HCT116 (cell line): ENCODE results near the gene WASF2. TPM values are rescaled to one million over a fixed set of nuclear protein-coding genes. Genes with fewer than 3 reads are reported as not detected.

Source experiments
- ATAC-seq: fragments of 200-7000 bp; cut with Tn5 transposase; 2 replicates; pipeline ENCODE4 v1.9.1; 2020; ENCODE audit warnings: mild to moderate bottlenecking, moderate library complexity
- BruUV-seq: library from RNA; stranded (reverse); fragments of 400-500 nt; replicated peaks from 2 replicates; lab custom pipeline; 2021; lab: Mats Ljungman, UMichigan
- CTCF ChIA-PET: fragments of 300-600 bp; sonication (Branson Sonifier 250); formaldehyde crosslinking; loops from one replicate; lab custom pipeline; 2021; ENCODE audit warnings: antibody characterized with exemption; lab: Charles Lee
- POLR2A ChIA-PET: fragments of 300-600, 350-600 bp; sonication (Branson Sonifier 250); formaldehyde crosslinking; loops from one replicate; lab custom pipeline; 2021; ENCODE audit warnings: antibody characterized with exemption; lab: Charles Lee
- RAD21 ChIA-PET, 2 experiments: fragments of 300-600 bp; sonication (Branson Sonifier 250); formaldehyde crosslinking; loops; one replicate each; lab custom pipeline; 2023; ENCODE audit warnings: low total read pairs in 2 of 2; ENCODE audit not compliant: uncharacterized antibody in 2 of 2, unreplicated experiment in 2 of 2, low non-redundant PET in 1 of 2; lab: Charles Lee
- DNase-seq: peaks from one replicate; pipeline ENCODE4 v3.0.0-alpha.2; 2010; ENCODE audit warnings: low read depth, low spot score
- H2AFZ ChIP-seq: fragments of 200-600 bp; shearing (Covaris generic), sonication (generic); 2 replicates; pipeline ENCODE4 v1.6.1; 2017; ENCODE audit warnings: low read depth, mixed run types, mixed read lengths, antibody characterized with exemption, low read length; ENCODE audit not compliant: poor library complexity, severe bottlenecking
- H3K27ac ChIP-seq: 2 replicates; pipeline ENCODE4 v1.5.1; 2012; ENCODE audit warnings: low read depth, low read length
- H3K27me3 ChIP-seq: fragments of 200-600 bp; sonication (generic); 2 replicates; pipeline ENCODE4 v1.6.1; 2016; ENCODE audit warnings: mixed run types, low read length, mixed read lengths; ENCODE audit not compliant: insufficient read depth
- H3K36me3 ChIP-seq, 2 experiments: fragments of 200-500 bp in 1 of 2; fragments of 200-600 bp in 1 of 2; sonication (Bioruptor generic) in 1 of 2; sonication (generic) in 1 of 2; 2 replicates each; pipeline versions ENCODE4 v1.5.1 to v1.6.1; 2014 to 2016; ENCODE audit warnings: low read length in 2 of 2, inconsistent platforms in 1 of 2, mixed read lengths in 1 of 2, mixed run types in 1 of 2; ENCODE audit not compliant: insufficient read depth in 2 of 2, control insufficient read depth in 1 of 2
- H3K4me1 ChIP-seq, 2 experiments: fragments of 200-600 bp in 1 of 2; sonication (generic) in 1 of 2; 2 replicates each; pipeline versions ENCODE4 v1.5.1 to v1.6.1; 2012 to 2017; ENCODE audit warnings: low read length in 2 of 2, inconsistent platforms in 1 of 2, mild to moderate bottlenecking in 1 of 2, mixed read lengths in 1 of 2, mixed run types in 1 of 2, moderate library complexity in 1 of 2; ENCODE audit not compliant: insufficient read depth in 2 of 2, control insufficient read depth in 1 of 2
- H3K4me2 ChIP-seq: fragments of 200-600 bp; sonication (generic); 2 replicates; pipeline ENCODE4 v1.6.1; 2017; ENCODE audit warnings: mixed run types, low read length, mixed read lengths
- H3K4me3 ChIP-seq, 2 experiments: fragments of 200-600 bp in 1 of 2; sonication (generic) in 1 of 2; replicated peaks in 1 of 2; 2 replicates each; pipeline ENCODE4 v1.5.1; 2011 to 2016; ENCODE audit warnings: low read length in 2 of 2, control low read depth in 1 of 2, low read depth in 1 of 2, mild to moderate bottlenecking in 1 of 2, mixed read lengths in 1 of 2, mixed run types in 1 of 2
- H3K79me2 ChIP-seq: fragments of 200-600 bp; sonication (generic); 2 replicates; pipeline ENCODE4 v1.6.1; 2017; ENCODE audit warnings: mild to moderate bottlenecking, mixed run types, low read length, moderate library complexity, mixed read lengths; ENCODE audit not compliant: insufficient read depth
- H3K9ac ChIP-seq: fragments of 200-600 bp; sonication (generic); 2 replicates; pipeline ENCODE4 v1.6.1; 2016; ENCODE audit warnings: low read length, mixed read lengths
- H3K9me2 ChIP-seq: fragments of 200-600 bp; sonication (generic), shearing (Covaris generic); 2 replicates; pipeline ENCODE4 v1.6.1; 2017; ENCODE audit warnings: mixed run types, mild to moderate bottlenecking, moderate library complexity; ENCODE audit not compliant: insufficient read depth
- H3K9me3 ChIP-seq, 2 experiments: fragments of 200-500 bp in 1 of 2; fragments of 200-600 bp in 1 of 2; sonication (Bioruptor generic) in 1 of 2; sonication (generic) in 1 of 2; 2 replicates each; pipeline ENCODE4 v1.6.1; 2014 to 2017; ENCODE audit warnings: low read length in 2 of 2, mixed read lengths in 2 of 2, inconsistent platforms in 1 of 2, low read depth in 1 of 2, mild to moderate bottlenecking in 1 of 2, mixed run types in 1 of 2, moderate library complexity in 1 of 2; ENCODE audit not compliant: control insufficient read depth in 1 of 2, insufficient read depth in 1 of 2
- H4K20me1 ChIP-seq: fragments of 200-600 bp; sonication (generic), shearing (Covaris generic); 2 replicates; pipeline ENCODE4 v1.6.1; 2017; ENCODE audit warnings: mixed run types, mild to moderate bottlenecking, moderate library complexity; ENCODE audit not compliant: insufficient read depth
- CEBPB ChIP-seq: IDR thresholded peaks from 2 replicates; pipeline ENCODE4 v1.6.1; 2012; ENCODE audit warnings: low read depth
- CTCF ChIP-seq, 3 experiments: fragments of 200-600 bp in 1 of 3; sonication (generic) in 1 of 3; IDR thresholded peaks in 2 of 3; conservative IDR thresholded peaks in 1 of 3; 2 replicates each; pipeline ENCODE4 v1.5.1; 2012 to 2017; ENCODE audit warnings: low read depth in 2 of 3, low read length in 2 of 3, antibody characterized with exemption in 1 of 3, borderline replicate concordance in 1 of 3, control low read depth in 1 of 3, mild to moderate bottlenecking in 1 of 3, mixed read lengths in 1 of 3, mixed run types in 1 of 3, moderate library complexity in 1 of 3; ENCODE audit not compliant: insufficient read depth in 1 of 3
- EZH2phosphoT487 ChIP-seq: fragments of 200-600 bp; IDR thresholded peaks from 2 replicates; pipeline ENCODE4 v1.6.1; 2018; ENCODE audit warnings: antibody characterized with exemption, borderline replicate concordance
- FOSL1 ChIP-seq: IDR thresholded peaks from 2 replicates; pipeline ENCODE4 v1.6.1; 2012; ENCODE audit warnings: low read depth
- JUND ChIP-seq: IDR thresholded peaks from 2 replicates; pipeline ENCODE4 v1.6.1; 2012
- POLR2A ChIP-seq: IDR thresholded peaks from 2 replicates; pipeline ENCODE4 v1.7.0; 2011; ENCODE audit warnings: borderline replicate concordance; ENCODE audit not compliant: insufficient read depth, insufficient read length; ENCODE audit errors: extremely low read depth
- SIN3A ChIP-seq: IDR thresholded peaks from 2 replicates; pipeline ENCODE4 v1.6.1; 2012; ENCODE audit warnings: low read depth
- ZFX ChIP-seq: fragments of 450-650 bp; IDR thresholded peaks from 2 replicates; pipeline ENCODE4 v1.6.1; 2017
- ZNF274 ChIP-seq: fragments of 200-500 bp; sonication (Bioruptor generic); IDR thresholded peaks from 2 replicates; pipeline ENCODE4 v1.6.1; 2014; ENCODE audit warnings: mild to moderate bottlenecking, low read depth, low read length, inconsistent platforms
- intact Hi-C: fragments of 100-400 bp; cut with micrococcal nuclease; formaldehyde crosslinking; loops from 2 replicates; pipeline ENCODE4 v1.10.0; 2022
- total RNA-seq: library from RNA; stranded (reverse); gene quantifications from one replicate; pipeline ENCODE4 v1.2.1, GENCODE V29; 2021; ENCODE audit not compliant: unreplicated experiment

Gene WASF2
- total RNA-seq, 1 experiment from 2014 or later: 111 TPM

- TF ChIP-seq CTCF (IDR thresholded peaks at IDR 0.05 in 2 of 3, conservative IDR thresholded peaks at IDR 0.05 in 1 of 3; ENCODE audit: borderline replicate concordance in 1 of 3, insufficient read depth in 1 of 3, low read depth in 2 of 3, low read length in 2 of 3): peak in 2 of 3 experiments; percentile 25 to 35; a peak in 2 of 6 replicates
- TF ChIP-seq EZH2phosphoT487: no peak
- Histone ChIP-seq H3K4me3 (no peak overlapping the region), H3K27me3 (no peaks in the 10 kb centered on the region), H2AFZ (no peak overlapping the region), H3K4me1 (peaks cover 41 to 70% of the 10 kb centered on the region in 2 experiments), H3K36me3 (no peaks in the 10 kb centered on the region), H4K20me1 (no peaks in the 10 kb centered on the region), H3K4me2 (no peak overlapping the region), H3K27ac (no peak overlapping the region), H3K9ac (peak overlapping the region; percentile 14; the same call in 1 of the 2 replicates), H3K79me2 (no peaks in the 10 kb centered on the region), H3K9me3 (no peaks in the 10 kb centered on the region), H3K9me2 (no peaks in the 10 kb centered on the region)
- ChIA-PET CTCF (interaction anchor here (0.8 kb wide), 1 partner anchor 35 kb away, joined by 3 read pairs; no protein-coding TSS in a partner anchor), POLR2A (interaction anchor here (0.5 kb wide), 1 partner anchor 30 kb away, joined by 3 read pairs; no protein-coding TSS in a partner anchor), RAD21 (interaction anchor here in 1 of 2 experiments (0.9 kb wide), 1 partner anchor 83 kb away, joined by 3 read pairs; no protein-coding TSS in a partner anchor)
- intact Hi-C loops: no loop called here
- no peak for DNase-seq
- BruUV-seq: no TSS peak
- ATAC-seq: no peak
These were observed 32.7 kb upstream of the WASF2 start for GRCh38 chr1:27522432-27523336.

GRCh38 chr1:27521861-27522431, 32.0 kb upstream of the WASF2 start:
- no TSS peak for BruUV-seq
- H3K9ac ChIP-seq: no peak overlapping the region
- POLR2A ChIA-PET: interaction anchor here (0.5 kb wide), 1 partner anchor 29 kb away, joined by 3 read pairs; no protein-coding TSS in a partner anchor
- TF ChIP-seq SIN3A (no peak), JUND (no peak), FOSL1 (no peak), POLR2A (no peak), ZNF274 (no peak), CTCF (IDR thresholded peaks at IDR 0.05 in 2 of 3, conservative IDR thresholded peaks at IDR 0.05 in 1 of 3; ENCODE audit: borderline replicate concordance in 1 of 3, insufficient read depth in 1 of 3, low read depth in 2 of 3, low read length in 2 of 3) (no peak), CEBPB (no peak), ZFX (no peak)
- TF ChIP-seq, all 23 proteins: peak for 0
- H3K79me2 ChIP-seq: no peaks in the 10 kb centered on the region
- ChIA-PET RAD21 (no interaction called here), CTCF (interaction anchor here (0.8 kb wide), 1 partner anchor 36 kb away, joined by 3 read pairs; no protein-coding TSS in a partner anchor)
- no peaks in the 10 kb centered on the region for H4K20me1 ChIP-seq
- H3K9me3 ChIP-seq: no peaks in the 10 kb centered on the region
- no peak for ATAC-seq
- intact Hi-C loops: no loop called here
- H3K4me1 ChIP-seq: peaks cover 38 to 70% of the 10 kb centered on the region in 2 experiments
- H3K9me2 ChIP-seq: no peaks in the 10 kb centered on the region
- DNase-seq: no peak
- no peak overlapping the region for H2AFZ ChIP-seq
- no peaks in the 10 kb centered on the region for H3K36me3 ChIP-seq
- H3K27ac ChIP-seq: no peak overlapping the region
- H3K4me2 ChIP-seq: no peak overlapping the region
- no peak overlapping the region for H3K4me3 ChIP-seq
- no peaks in the 10 kb centered on the region for H3K27me3 ChIP-seq
